GM23338 (cell line): ENCODE results near the gene KRT3.

Experiments used
- EZH2 ChIP-seq: fragments of 200-600 bp; sonication (generic); IDR thresholded peaks from one replicate; pipeline ENCODE4 v1.8.0; 2017; ENCODE audit warnings: antibody characterized with exemption, mild to moderate bottlenecking, low read depth; ENCODE audit not compliant: unreplicated experiment
- JUNB ChIP-seq: IDR thresholded peaks from one replicate; pipeline ENCODE4 v1.6.1; 2016; ENCODE audit warnings: antibody characterized with exemption; ENCODE audit not compliant: unreplicated experiment
- POLR2AphosphoS5 ChIP-seq: IDR thresholded peaks from 2 replicates; pipeline ENCODE4 v1.6.1; 2016; ENCODE audit warnings: antibody characterized with exemption, low read depth
- REST ChIP-seq: IDR thresholded peaks from one replicate; pipeline ENCODE4 v1.6.1; 2018; ENCODE audit warnings: antibody characterized with exemption; ENCODE audit not compliant: unreplicated experiment
- TF ChIP-seq, protein P1 (sequence below), 2 experiments: fragments of 200-600 bp in 1 of 2; sonication (generic) in 1 of 2; conservative IDR thresholded peaks; 2 replicates each; pipeline versions ENCODE4 v1.5.1 to v1.6.1; 2016 to 2017; ENCODE audit warnings: antibody characterized with exemption in 2 of 2, low read depth in 2 of 2, mild to moderate bottlenecking in 2 of 2, moderate library complexity in 1 of 2

DNA sequence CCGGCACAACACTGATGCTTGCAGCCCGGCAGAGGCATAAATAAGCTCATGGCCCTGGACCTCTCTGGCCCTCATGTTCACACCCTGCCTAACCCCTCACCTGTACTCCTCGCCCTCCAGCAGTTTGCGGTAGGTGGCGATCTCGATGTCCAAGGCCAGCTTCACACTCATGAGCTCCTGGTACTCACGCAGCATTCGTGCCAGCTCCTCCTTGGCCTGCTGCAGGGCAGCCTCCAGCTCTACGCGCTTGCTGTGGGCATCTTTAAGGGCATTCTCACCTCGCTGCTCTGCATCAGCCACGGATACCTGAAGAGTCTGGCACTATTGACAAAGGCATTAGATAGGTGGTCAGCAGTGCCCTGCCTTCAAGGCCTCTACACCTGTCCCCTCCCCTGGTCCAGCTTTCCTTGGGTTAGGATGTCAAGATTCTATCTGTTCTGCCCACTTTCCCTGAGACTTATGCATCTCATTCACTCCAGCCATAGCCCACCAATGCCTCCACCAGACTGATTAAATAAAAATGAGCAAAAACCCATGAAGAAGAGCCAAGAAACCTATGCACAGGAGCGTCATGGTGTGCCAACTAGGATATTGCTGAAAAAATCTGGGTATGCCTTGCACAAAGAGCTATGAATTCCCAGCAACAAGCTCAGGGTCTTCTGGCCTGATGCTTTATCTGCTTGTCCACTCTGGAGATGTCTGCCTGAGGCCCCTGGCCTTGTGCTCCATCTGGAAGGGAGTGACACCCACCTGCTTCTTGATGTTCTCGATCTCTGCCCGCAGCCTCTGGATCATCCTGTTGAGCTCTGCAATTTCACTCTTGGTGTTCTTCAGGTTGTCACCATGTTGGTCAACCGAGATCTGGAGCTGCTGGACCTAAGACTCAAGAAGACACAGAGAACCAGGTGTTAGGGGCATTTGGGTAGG is 11.9 kb upstream of the KRT3 start:
- TF ChIP-seq, protein P1, sequence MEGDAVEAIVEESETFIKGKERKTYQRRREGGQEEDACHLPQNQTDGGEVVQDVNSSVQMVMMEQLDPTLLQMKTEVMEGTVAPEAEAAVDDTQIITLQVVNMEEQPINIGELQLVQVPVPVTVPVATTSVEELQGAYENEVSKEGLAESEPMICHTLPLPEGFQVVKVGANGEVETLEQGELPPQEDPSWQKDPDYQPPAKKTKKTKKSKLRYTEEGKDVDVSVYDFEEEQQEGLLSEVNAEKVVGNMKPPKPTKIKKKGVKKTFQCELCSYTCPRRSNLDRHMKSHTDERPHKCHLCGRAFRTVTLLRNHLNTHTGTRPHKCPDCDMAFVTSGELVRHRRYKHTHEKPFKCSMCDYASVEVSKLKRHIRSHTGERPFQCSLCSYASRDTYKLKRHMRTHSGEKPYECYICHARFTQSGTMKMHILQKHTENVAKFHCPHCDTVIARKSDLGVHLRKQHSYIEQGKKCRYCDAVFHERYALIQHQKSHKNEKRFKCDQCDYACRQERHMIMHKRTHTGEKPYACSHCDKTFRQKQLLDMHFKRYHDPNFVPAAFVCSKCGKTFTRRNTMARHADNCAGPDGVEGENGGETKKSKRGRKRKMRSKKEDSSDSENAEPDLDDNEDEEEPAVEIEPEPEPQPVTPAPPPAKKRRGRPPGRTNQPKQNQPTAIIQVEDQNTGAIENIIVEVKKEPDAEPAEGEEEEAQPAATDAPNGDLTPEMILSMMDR (conservative IDR thresholded peaks at IDR 0.05; ENCODE audit: low read depth in 2 of 2): peak in 1 of 2 experiments; percentile 33; a peak in 2 of 4 replicates
- TF ChIP-seq POLR2AphosphoS5 (no peak), EZH2 (no peak), REST (no peak), JUNB (no peak)
